ENCODE measurements around the gene ACACA. TPM values are rescaled to one million over a fixed set of nuclear protein-coding genes. Genes with fewer than 3 reads are reported as not detected.

Gene ACACA
- total and polyA plus RNA-seq, 2 donors (not counting 3 experiments of a cell fraction or from before 2014, with no cell fraction given), result 55.3 to 124 TPM

- H3K9ac ChIP-seq (replicated peaks; ENCODE audit: extremely low read depth, insufficient read depth, low read length), result no peak overlapping the region
- TF ChIP-seq EZH2 (IDR thresholded peaks at IDR 0.05; ENCODE audit: borderline replicate concordance, low read depth, low read length, severe bottlenecking) (no peak), FOS (IDR thresholded peaks at IDR 0.05; ENCODE audit: borderline replicate concordance, insufficient read depth, low read length) (no peak), MAX (IDR thresholded peaks at IDR 0.05; ENCODE audit: insufficient read depth, insufficient read length) (no peak), POLR2A (IDR thresholded peaks at IDR 0.05; ENCODE audit: low read depth, low read length) (no peak), POLR2AphosphoS5 (IDR thresholded peaks at IDR 0.05; ENCODE audit: insufficient read depth, low read depth, low read length) (no peak), GATA2 (IDR thresholded peaks at IDR 0.05; ENCODE audit: insufficient read depth, insufficient read length, low read depth, low read length) (no peak), MYC (IDR thresholded peaks at IDR 0.05; ENCODE audit: low read depth, low read length) (no peak), JUN (IDR thresholded peaks at IDR 0.05; ENCODE audit: borderline replicate concordance, insufficient read depth, insufficient read length, low read depth) (no peak)
- H3K79me2 ChIP-seq (ENCODE audit: control insufficient read depth, insufficient read depth, low read length), result no peaks in the 10 kb centered on the region
- no peaks in the 10 kb centered on the region for H3K27me3 ChIP-seq (ENCODE audit: control insufficient read depth in 2 of 2, insufficient read depth in 2 of 2, low read length in 2 of 2)
- intact Hi-C loops (cut with micrococcal nuclease), result no loop called here
- no peaks in the 10 kb centered on the region for H3K4me1 ChIP-seq (ENCODE audit: control insufficient read depth, extremely low read depth, insufficient read depth, low read length)
- no peaks in the 10 kb centered on the region for H3K9me1 ChIP-seq (replicated peaks; ENCODE audit: control insufficient read depth, extremely low read depth, insufficient read depth, low read length)
- no TSS peak for BruUV-seq (replicated peaks)
- CTCF ChIA-PET, result interaction anchor here (0.8 to 1.2 kb wide), 3 partner anchors 15 to 277 kb away, joined by 3 to 4 read pairs (median 3); no protein-coding TSS in a partner anchor
- no peak overlapping the region for H3K27ac ChIP-seq (ENCODE audit: insufficient read depth, low read depth, low read length)
- no peak overlapping the region for H3K4me3 ChIP-seq (replicated peaks in 1 of 3; ENCODE audit: insufficient read depth in 1 of 3, low read depth in 1 of 3, low read length in 3 of 3)
- POLR2A ChIA-PET, result no interaction called here
- no peak overlapping the region for H2AFZ ChIP-seq (ENCODE audit: low read depth, low read length)
- no peak overlapping the region for H3K4me2 ChIP-seq (ENCODE audit: insufficient read depth, low read length)
- dilution Hi-C loops (cut with MboI; ENCODE audit: extremely low pct_ligation_motif_present, low sequenced_read_pairs), result no loop called here
- H3K36me3 ChIP-seq (ENCODE audit: control insufficient read depth in 2 of 2, extremely low read depth in 1 of 2, insufficient read depth in 2 of 2, low read length in 2 of 2), result peaks cover 21 to 35% of the 10 kb centered on the region in 2 experiments
- DNase-seq (ENCODE audit: low read depth, low spot score) (no peak), FAIRE-seq (no peak)
- no peaks in the 10 kb centered on the region for H3K9me3 ChIP-seq (replicated peaks; ENCODE audit: control insufficient read depth, insufficient read depth, low read length)
- no peaks in the 10 kb centered on the region for H4K20me1 ChIP-seq (replicated peaks; ENCODE audit: control insufficient read depth, extremely low read depth, insufficient read depth, low read length)
Measured at GRCh38 chr17:37096071-37096470, 310.6 kb downstream of the ACACA start.

GRCh38 chr17:37094391-37094790 lies 312.2 kb downstream of the ACACA start:
- no peaks in the 10 kb centered on the region for H3K79me2 ChIP-seq (ENCODE audit: control insufficient read depth, insufficient read depth, low read length)
- POLR2A ChIA-PET, result interaction anchor here (0.6 kb wide), 1 partner anchor 20 kb away, joined by 9 read pairs; no protein-coding TSS in a partner anchor
- H3K9me3 ChIP-seq (replicated peaks; ENCODE audit: control insufficient read depth, insufficient read depth, low read length), result no peaks in the 10 kb centered on the region
- CTCF ChIA-PET, result interaction anchor here (0.7 kb wide), 1 partner anchor 208 kb away, joined by 3 read pairs; no protein-coding TSS in a partner anchor
- dilution Hi-C loops (cut with MboI; ENCODE audit: extremely low pct_ligation_motif_present, low sequenced_read_pairs) (no loop called here), intact Hi-C loops (cut with micrococcal nuclease) (no loop called here)
- peaks cover 20 to 35% of the 10 kb centered on the region in 2 experiments for H3K36me3 ChIP-seq (ENCODE audit: control insufficient read depth in 2 of 2, extremely low read depth in 1 of 2, insufficient read depth in 2 of 2, low read length in 2 of 2)
- no peak overlapping the region for H3K4me2 ChIP-seq (ENCODE audit: insufficient read depth, low read length)
- H3K27ac ChIP-seq (ENCODE audit: insufficient read depth, low read depth, low read length), result no peak overlapping the region
- no peaks in the 10 kb centered on the region for H3K9me1 ChIP-seq (replicated peaks; ENCODE audit: control insufficient read depth, extremely low read depth, insufficient read depth, low read length)
- DNase-seq (ENCODE audit: low read depth, low spot score) (no peak), FAIRE-seq (no peak)
- TF ChIP-seq MYC (IDR thresholded peaks at IDR 0.05; ENCODE audit: low read depth, low read length), result no peak
- TF ChIP-seq GATA2 (IDR thresholded peaks at IDR 0.05; ENCODE audit: insufficient read depth, insufficient read length, low read depth, low read length), result no peak
- TF ChIP-seq MAX (IDR thresholded peaks at IDR 0.05; ENCODE audit: insufficient read depth, insufficient read length), result no peak
- TF ChIP-seq POLR2A (IDR thresholded peaks at IDR 0.05; ENCODE audit: low read depth, low read length), result no peak
- BruUV-seq (replicated peaks), result no TSS peak
- no peak overlapping the region for H3K9ac ChIP-seq (replicated peaks; ENCODE audit: extremely low read depth, insufficient read depth, low read length)
- no peak overlapping the region for H3K4me3 ChIP-seq (replicated peaks in 1 of 3; ENCODE audit: insufficient read depth in 1 of 3, low read depth in 1 of 3, low read length in 3 of 3)
- no peaks in the 10 kb centered on the region for H4K20me1 ChIP-seq (replicated peaks; ENCODE audit: control insufficient read depth, extremely low read depth, insufficient read depth, low read length)
- peaks cover 10% of the 10 kb centered on the region for H3K4me1 ChIP-seq (ENCODE audit: control insufficient read depth, extremely low read depth, insufficient read depth, low read length)
- H2AFZ ChIP-seq (ENCODE audit: low read depth, low read length), result no peak overlapping the region
- H3K27me3 ChIP-seq (ENCODE audit: control insufficient read depth in 2 of 2, insufficient read depth in 2 of 2, low read length in 2 of 2), result no peaks in the 10 kb centered on the region

All from endothelial cell of umbilical vein (primary cell).